Activated naive CD8-positive, alpha-beta T cell (primary cell): Measurements from ENCODE around the gene EDC3.
A peak's percentile ranks its signal among the peaks of the same experiment; 100 is the strongest.
"Not testable (repeated sequence)": the region's sequence is repeated elsewhere in the genome, so short reads cannot be mapped to it uniquely, and the experiment has no call there.

Source experiments
- H3K27ac Mint-ChIP-seq: one replicate; pipeline ENCODE4 v1.8.0; 2021; ENCODE audit warnings: mixed read lengths
- H3K27me3 Mint-ChIP-seq: one replicate; pipeline ENCODE4 v1.8.0; 2021; ENCODE audit warnings: mixed read lengths
- H3K36me3 Mint-ChIP-seq: one replicate; pipeline ENCODE4 v1.8.0; 2021; ENCODE audit warnings: mixed read lengths
- H3K4me1 Mint-ChIP-seq: one replicate; pipeline ENCODE4 v1.8.0; 2021; ENCODE audit warnings: low read depth, mixed read lengths
- H3K4me3 Mint-ChIP-seq: one replicate; pipeline ENCODE4 v1.8.0; 2021; ENCODE audit warnings: mild to moderate bottlenecking, mixed read lengths
- H3K9me3 Mint-ChIP-seq: one replicate; pipeline ENCODE4 v1.8.0; 2021; ENCODE audit warnings: low read depth, mixed read lengths

The EDC3 gene

GRCh38 chr15:74669627-74670026, 26.2 kb downstream of the EDC3 start:
- Mint-ChIP-seq H3K36me3 (peaks cover 6% of the 10 kb centered on the region), H3K4me3 (no peak overlapping the region), H3K27ac (no peak overlapping the region), H3K9me3 (no peaks in the 10 kb centered on the region), H3K4me1 (peaks cover 7% of the 10 kb centered on the region), H3K27me3 (no peaks in the 10 kb centered on the region)

GRCh38 chr15:74667975-74668374, 27.8 kb downstream of the EDC3 start:
- Mint-ChIP-seq H3K4me3 (no peak overlapping the region), H3K36me3 (peaks cover 4% of the 10 kb centered on the region)

GRCh38 chr15:74664670-74665069, 31.2 kb downstream of the EDC3 start:
- no peaks in the 10 kb centered on the region for H3K27me3 Mint-ChIP-seq
- H3K4me3 Mint-ChIP-seq, result no peak overlapping the region
- peaks cover 20% of the 10 kb centered on the region for H3K4me1 Mint-ChIP-seq
- H3K27ac Mint-ChIP-seq, result no peak overlapping the region
- no peaks in the 10 kb centered on the region for H3K9me3 Mint-ChIP-seq
- H3K36me3 Mint-ChIP-seq, result peaks cover 2% of the 10 kb centered on the region

More at GRCh38 chr15:74667975-74668374, 27.8 kb downstream of the EDC3 start:
- Mint-ChIP-seq H3K9me3 (no peaks in the 10 kb centered on the region), H3K4me1 (peaks cover 12% of the 10 kb centered on the region), H3K27me3 (no peaks in the 10 kb centered on the region), H3K27ac (no peak overlapping the region)

- peaks cover 20% of the 10 kb centered on the region for H3K4me1 Mint-ChIP-seq
- no peaks in the 10 kb centered on the region for H3K27me3 Mint-ChIP-seq
- no peak overlapping the region for H3K4me3 Mint-ChIP-seq
- H3K36me3 Mint-ChIP-seq, result peaks cover 2% of the 10 kb centered on the region
- H3K27ac Mint-ChIP-seq, result no peak overlapping the region
- no peaks in the 10 kb centered on the region for H3K9me3 Mint-ChIP-seq
Measured at GRCh38 chr15:74664028-74664616, 31.7 kb downstream of the EDC3 start.

GRCh38 chr15:74663303-74664027, 32.4 kb downstream of the EDC3 start:
- Mint-ChIP-seq H3K4me1 (peaks cover 20% of the 10 kb centered on the region), H3K36me3 (peaks cover 2% of the 10 kb centered on the region), H3K27me3 (no peaks in the 10 kb centered on the region), H3K4me3 (no peak overlapping the region), H3K27ac (no peak overlapping the region), H3K9me3 (no peaks in the 10 kb centered on the region)

DNA sequence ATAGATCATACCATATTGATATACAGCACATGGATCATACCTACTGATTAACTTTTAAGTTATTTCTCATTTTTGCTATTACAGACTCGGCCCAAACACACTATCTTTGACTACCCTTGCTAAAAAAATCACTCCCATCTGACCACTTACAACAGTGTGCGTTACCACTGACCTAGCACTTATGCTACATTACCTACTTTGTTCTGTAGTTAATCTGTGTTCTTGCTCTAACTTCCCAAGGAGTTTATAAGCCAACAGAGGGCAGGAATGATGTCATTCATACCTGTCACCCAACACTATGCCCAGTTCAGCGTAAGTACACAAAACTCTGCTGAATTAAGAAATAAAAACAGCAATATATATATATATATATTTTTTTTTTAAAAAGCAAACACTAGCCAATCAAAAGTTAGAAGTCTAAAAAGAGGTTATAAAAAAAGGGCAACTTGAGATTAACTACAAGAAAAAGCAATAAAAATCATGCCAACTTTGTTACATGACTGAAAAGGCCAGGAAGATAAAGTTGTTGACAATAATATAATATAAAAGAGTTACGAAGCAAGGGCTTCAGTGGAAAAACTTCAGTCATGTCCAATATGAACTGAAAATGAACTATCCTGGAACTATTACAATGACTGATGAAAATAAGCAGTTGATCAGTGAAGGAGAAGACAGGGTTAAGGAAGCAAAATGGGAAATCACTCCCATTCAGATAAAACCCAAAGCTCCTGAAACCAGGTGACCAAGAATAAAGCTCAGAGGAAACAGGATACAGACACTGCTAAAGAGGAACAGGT, 33.6 kb downstream of the EDC3 start:
- Mint-ChIP-seq H3K36me3 (peaks cover 2% of the 10 kb centered on the region), H3K27me3 (no peaks in the 10 kb centered on the region), H3K9me3 (no peaks in the 10 kb centered on the region), H3K27ac (no peak overlapping the region), H3K4me3 (no peak overlapping the region), H3K4me1 (peaks cover 23% of the 10 kb centered on the region)

DNA sequence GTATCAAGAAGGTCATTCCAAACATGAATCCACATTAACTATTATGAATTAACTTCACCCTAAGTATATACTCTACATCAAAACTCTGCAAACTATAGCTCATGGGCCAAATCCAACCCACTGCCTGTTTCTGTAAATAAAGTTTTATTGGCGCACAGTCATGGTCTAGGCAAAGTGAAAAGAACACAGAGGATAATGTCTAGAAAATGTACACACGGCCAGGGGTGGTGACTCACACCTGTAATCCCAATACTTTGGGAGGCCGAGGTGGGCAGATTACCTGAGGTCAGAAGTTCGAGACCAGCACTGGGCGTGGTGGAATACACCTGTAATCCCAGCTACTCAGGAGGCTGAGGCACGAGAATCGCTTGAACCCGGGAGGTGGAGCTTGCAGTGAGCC, 34.5 kb downstream of the EDC3 start:
- not testable (repeated sequence) for H3K4me3 Mint-ChIP-seq, H3K27me3 Mint-ChIP-seq, H3K36me3 Mint-ChIP-seq, H3K27ac Mint-ChIP-seq, H3K9me3 Mint-ChIP-seq
- peaks cover 25% of the 10 kb centered on the region for H3K4me1 Mint-ChIP-seq

GRCh38 chr15:74657846-74658245, 38.0 kb downstream of the EDC3 start:
- H3K9me3 Mint-ChIP-seq, result no peaks in the 10 kb centered on the region
- H3K27me3 Mint-ChIP-seq, result no peaks in the 10 kb centered on the region
- no peak overlapping the region for H3K27ac Mint-ChIP-seq
- peaks cover 23% of the 10 kb centered on the region for H3K4me1 Mint-ChIP-seq
- no peak overlapping the region for H3K4me3 Mint-ChIP-seq
- peaks cover 2% of the 10 kb centered on the region for H3K36me3 Mint-ChIP-seq

DNA sequence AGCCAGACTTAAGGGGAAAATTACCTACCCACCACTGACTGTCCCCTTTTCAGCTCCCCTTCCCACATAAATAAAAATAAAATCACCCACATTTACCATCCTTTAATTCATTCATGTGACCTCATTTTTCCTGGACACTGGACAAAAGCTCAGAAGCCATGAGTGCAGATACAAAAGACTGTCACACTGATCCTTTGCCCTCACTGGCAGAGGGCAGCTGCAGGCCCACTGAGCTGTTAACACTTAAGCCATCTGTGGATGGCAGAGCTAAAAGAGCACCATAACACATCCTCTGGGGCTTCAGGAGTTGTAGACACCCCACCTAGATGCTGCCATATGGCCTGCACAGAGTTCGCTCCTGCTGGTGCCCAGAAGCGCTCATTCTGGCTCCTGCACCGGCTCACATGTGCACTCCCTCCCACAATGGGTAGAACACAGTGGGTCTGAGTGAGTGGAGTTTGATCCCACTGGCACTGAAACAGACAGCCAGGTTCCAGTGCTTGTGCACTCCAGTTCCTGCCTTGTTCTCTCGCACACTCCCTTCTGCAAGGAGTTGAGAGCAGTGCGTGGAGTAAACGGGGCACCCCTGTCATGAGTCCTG, 38.8 kb downstream of the EDC3 start:
- H3K36me3 Mint-ChIP-seq, result peaks cover 2% of the 10 kb centered on the region
- H3K4me3 Mint-ChIP-seq, result no peak overlapping the region
- no peaks in the 10 kb centered on the region for H3K27me3 Mint-ChIP-seq
- H3K9me3 Mint-ChIP-seq, result no peaks in the 10 kb centered on the region
- H3K27ac Mint-ChIP-seq, result no peak overlapping the region
- H3K4me1 Mint-ChIP-seq, result peaks cover 18% of the 10 kb centered on the region

- Mint-ChIP-seq H3K4me3 (no peak overlapping the region), H3K27me3 (no peaks in the 10 kb centered on the region), H3K27ac (no peak overlapping the region), H3K36me3 (peaks cover 3% of the 10 kb centered on the region), H3K9me3 (no peaks in the 10 kb centered on the region), H3K4me1 (peaks cover 18% of the 10 kb centered on the region)
Measured at GRCh38 chr15:74655424-74655823, 40.4 kb downstream of the EDC3 start.

DNA sequence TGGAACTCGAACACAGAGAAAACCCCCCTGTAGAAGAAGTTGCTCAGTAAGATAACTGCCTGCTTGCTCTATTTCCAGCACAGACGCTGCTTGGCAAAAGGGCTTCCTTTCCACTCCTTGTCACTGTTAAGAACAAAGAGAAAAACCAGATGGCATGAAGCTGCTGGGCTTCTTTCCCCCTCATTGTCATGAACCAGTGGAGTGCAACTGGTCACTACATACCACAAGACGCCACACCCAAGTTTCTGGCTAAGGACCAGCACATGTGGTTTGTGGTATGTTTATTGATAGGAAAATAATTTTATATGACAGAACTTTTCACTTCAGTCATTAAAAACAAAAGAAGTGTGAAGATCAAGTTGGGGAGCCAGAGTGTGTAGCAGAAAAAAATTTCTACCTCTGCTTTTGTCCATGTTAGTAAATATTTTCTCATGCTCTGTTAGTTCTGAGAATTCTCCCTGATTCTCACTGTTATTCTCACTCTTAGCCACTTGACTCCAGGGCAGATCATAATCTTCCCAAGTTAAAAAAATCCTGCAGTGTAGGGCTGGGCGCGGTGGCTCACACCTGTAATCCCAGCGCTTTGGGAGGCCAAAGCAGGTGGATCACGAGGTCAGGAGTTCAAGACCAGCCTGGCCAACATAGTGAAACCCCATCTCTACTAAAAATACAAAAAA, 42.3 kb downstream of the EDC3 start:
- H3K4me3 Mint-ChIP-seq, result no peak overlapping the region
- peaks cover 5% of the 10 kb centered on the region for H3K36me3 Mint-ChIP-seq
- H3K9me3 Mint-ChIP-seq, result no peaks in the 10 kb centered on the region
- H3K4me1 Mint-ChIP-seq, result peaks cover 18% of the 10 kb centered on the region
- no peaks in the 10 kb centered on the region for H3K27me3 Mint-ChIP-seq
- no peak overlapping the region for H3K27ac Mint-ChIP-seq

DNA sequence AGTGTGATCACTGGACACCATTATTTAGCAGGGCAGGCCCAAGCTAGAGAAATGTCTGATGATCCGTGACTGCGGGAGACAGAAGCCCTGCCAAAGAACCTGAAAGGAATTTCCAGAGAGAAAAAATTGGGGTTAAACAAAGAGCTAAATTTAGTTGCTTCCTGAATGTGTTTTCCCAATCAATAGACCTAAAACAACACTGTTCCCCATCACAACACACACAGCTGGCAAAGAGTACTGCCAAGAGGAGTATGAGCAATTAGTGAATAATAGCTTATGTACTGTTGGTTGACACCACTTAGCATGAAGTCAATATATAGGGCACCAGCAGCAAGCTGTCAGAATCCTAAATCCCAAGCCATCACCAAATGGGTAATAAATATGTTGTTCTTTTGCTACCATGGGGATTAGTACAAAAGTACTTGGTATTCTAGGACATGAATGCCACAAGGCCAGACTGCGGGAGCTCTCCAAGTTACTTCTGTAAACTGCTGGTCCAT, 44.5 kb downstream of the EDC3 start:
- no peaks in the 10 kb centered on the region for H3K9me3 Mint-ChIP-seq
- H3K4me1 Mint-ChIP-seq, result peaks cover 10% of the 10 kb centered on the region
- H3K4me3 Mint-ChIP-seq, result no peak overlapping the region
- H3K27ac Mint-ChIP-seq, result peak overlapping the region; percentile 28
- no peaks in the 10 kb centered on the region for H3K27me3 Mint-ChIP-seq
- H3K36me3 Mint-ChIP-seq, result peaks cover 5% of the 10 kb centered on the region

GRCh38 chr15:74648051-74648842, 47.6 kb downstream of the EDC3 start:
- no peak overlapping the region for H3K27ac Mint-ChIP-seq
- no peaks in the 10 kb centered on the region for H3K9me3 Mint-ChIP-seq
- peaks cover 5% of the 10 kb centered on the region for H3K4me1 Mint-ChIP-seq
- no peaks in the 10 kb centered on the region for H3K27me3 Mint-ChIP-seq
- peaks cover 7% of the 10 kb centered on the region for H3K36me3 Mint-ChIP-seq
- no peak overlapping the region for H3K4me3 Mint-ChIP-seq

DNA sequence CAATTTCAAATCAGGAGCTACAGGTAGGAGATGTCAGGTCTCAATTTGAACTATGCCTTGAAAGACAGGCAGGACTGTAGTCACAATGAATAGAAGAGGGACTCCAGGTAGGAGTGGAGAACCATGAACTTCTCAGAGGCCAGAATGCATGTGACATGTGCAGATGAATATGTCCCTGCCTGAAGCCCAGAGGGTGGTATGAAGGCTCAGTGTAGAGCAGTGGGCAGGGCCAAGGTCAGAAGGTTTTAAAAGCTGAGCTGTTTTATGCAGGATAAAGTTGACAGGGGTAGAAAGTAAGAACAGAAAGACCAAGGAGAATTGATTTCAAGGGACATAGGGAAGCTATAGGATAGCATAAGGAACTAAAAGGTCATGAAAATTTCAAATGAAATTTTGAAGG, 49.3 kb downstream of the EDC3 start:
- no peaks in the 10 kb centered on the region for H3K27me3 Mint-ChIP-seq
- H3K9me3 Mint-ChIP-seq, result no peaks in the 10 kb centered on the region
- H3K27ac Mint-ChIP-seq, result no peak overlapping the region
- H3K36me3 Mint-ChIP-seq, result peaks cover 6% of the 10 kb centered on the region
- no peak overlapping the region for H3K4me3 Mint-ChIP-seq
- H3K4me1 Mint-ChIP-seq, result peaks cover 5% of the 10 kb centered on the region
